Naive B cell (primary cell): ENCODE measurements around the gene POGLUT2. TPM values are rescaled to one million over a fixed set of nuclear protein-coding genes. Genes with fewer than 3 reads are reported as not detected.
"Not testable (repeated sequence)": the region's sequence is repeated elsewhere in the genome, so short reads cannot be mapped to it uniquely, and the experiment has no call there.

Experiments used
- ATAC-seq, 2 donors: fragments of 150-1000 bp; cut with Tn5 transposase; 2 replicates each; pipeline ENCODE4 v1.10.0; 2021; ENCODE audit warnings: low read depth in 2 of 2, mild to moderate bottlenecking in 2 of 2, moderate library complexity in 2 of 2
- DNase-seq: peaks from one replicate; pipeline ENCODE4 v3.0.0; 2022
- H3K27ac Mint-ChIP-seq, 6 donors: one replicate each; pipeline ENCODE4 v1.8.0; 2020 to 2022; ENCODE audit warnings: mild to moderate bottlenecking in 6 of 6, mixed read lengths in 6 of 6, moderate library complexity in 5 of 6, inconsistent platforms in 2 of 6
- H3K27me3 Mint-ChIP-seq, 3 donors: one replicate each; pipeline ENCODE4 v1.8.0; 2021 to 2022; ENCODE audit warnings: mixed read lengths in 3 of 3, mild to moderate bottlenecking in 1 of 3
- H3K36me3 Mint-ChIP-seq, 2 donors: one replicate each; pipeline ENCODE4 v1.8.0; 2020 to 2022; ENCODE audit warnings: mixed read lengths in 2 of 2, inconsistent platforms in 1 of 2, mild to moderate bottlenecking in 1 of 2
- H3K4me1 Mint-ChIP-seq, 3 donors: one replicate each; pipeline ENCODE4 v1.8.0; 2020 to 2022; ENCODE audit warnings: mixed read lengths in 3 of 3, inconsistent platforms in 1 of 3, mild to moderate bottlenecking in 1 of 3, moderate library complexity in 1 of 3
- H3K4me3 Mint-ChIP-seq, 8 donors: one replicate each; pipeline ENCODE4 v1.8.0; 2020 to 2022; ENCODE audit warnings: mild to moderate bottlenecking in 8 of 8, mixed read lengths in 8 of 8, moderate library complexity in 8 of 8, inconsistent platforms in 2 of 8
- H3K9me3 Mint-ChIP-seq, 7 donors: one replicate each; pipeline ENCODE4 v1.8.0; 2020 to 2022; ENCODE audit warnings: mixed read lengths in 7 of 7, mild to moderate bottlenecking in 5 of 7, inconsistent platforms in 2 of 7, moderate library complexity in 1 of 7
- polyA plus RNA-seq, 6 donors: library from polyadenylated mRNA; unstranded; fragments of 300-500 nt; fragmentation: Illumina TruSeq; gene quantifications; one replicate each; pipeline ENCODE4 v1.2.3, GENCODE V29; 2021; ENCODE audit warnings: low read depth in 6 of 6

The POGLUT2 gene
- polyA plus RNA-seq, 6 donors from 2014 or later = not detected

DNA sequence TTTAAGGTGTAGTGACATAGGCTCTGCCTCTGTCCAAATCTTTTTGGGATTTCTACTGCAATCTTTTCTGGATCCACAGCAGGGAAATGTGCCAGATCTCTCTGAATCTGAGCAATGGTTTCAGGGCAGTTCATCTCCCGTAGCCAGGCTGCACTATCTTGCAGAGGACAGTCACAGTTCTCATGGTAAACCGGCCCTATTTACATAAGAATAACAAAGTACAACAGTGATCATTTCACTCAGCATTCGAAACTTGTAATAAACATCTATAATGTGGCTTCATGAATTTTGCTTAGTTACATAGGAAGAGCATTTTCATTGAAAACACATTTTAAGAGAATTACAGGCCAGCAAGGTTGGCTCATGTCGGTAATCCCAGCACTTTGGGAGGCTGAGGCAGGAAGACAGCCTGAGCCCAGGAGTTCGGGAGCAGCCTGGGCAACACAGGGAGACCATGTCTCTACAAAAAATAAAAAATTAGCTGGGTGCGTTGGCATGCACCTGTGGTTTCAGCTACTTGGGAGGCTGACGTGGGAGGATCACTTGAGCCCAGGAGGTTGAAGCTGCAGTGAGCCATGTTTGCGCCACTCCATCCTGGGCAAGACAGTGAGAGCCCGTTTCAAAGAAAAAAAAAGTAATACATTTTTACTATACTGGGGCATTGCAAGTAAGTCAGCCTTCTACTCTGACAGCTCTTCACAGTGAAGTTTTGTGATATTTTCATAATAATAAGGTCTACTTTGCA, 5.0 kb downstream of the POGLUT2 start:
- Mint-ChIP-seq H3K9me3 (peaks cover 0 to 1% (median 0%) of the 10 kb centered on the region in 7 donors), H3K4me1 (peaks cover 4 to 7% (median 4%) of the 10 kb centered on the region in 3 donors), H3K4me3 (peak overlapping the region in 1 of 8 donors; percentile 53), H3K27ac (no peak overlapping the region), H3K36me3 (no peaks in the 10 kb centered on the region), H3K27me3 (peaks cover 7 to 28% (median 8%) of the 10 kb centered on the region in 3 donors)
- no peak for ATAC-seq
- DNase-seq = no peak

DNA sequence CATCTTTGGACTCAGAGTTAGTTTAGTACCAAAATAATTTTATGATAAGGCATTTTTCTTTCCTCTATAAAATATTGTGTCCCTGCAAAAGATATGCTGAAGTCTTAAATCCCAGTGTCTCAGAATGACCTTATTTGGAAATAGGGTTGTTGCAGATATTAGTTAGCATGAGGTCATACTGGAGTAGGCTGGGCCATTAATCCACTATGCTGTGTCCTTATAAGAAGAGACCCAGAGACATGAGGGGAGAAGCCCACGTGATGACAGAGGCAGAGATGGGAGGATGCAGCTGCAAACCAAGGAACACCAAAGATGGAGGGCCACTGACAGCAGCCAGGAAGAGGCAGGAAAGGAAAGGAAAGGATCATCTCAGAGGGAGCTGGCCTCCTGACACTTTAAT, 6.4 kb downstream of the POGLUT2 start:
- ATAC-seq (no peak), DNase-seq (no peak)
- no peak overlapping the region for H3K27ac Mint-ChIP-seq
- H3K36me3 Mint-ChIP-seq = no peaks in the 10 kb centered on the region
- H3K9me3 Mint-ChIP-seq = no peaks in the 10 kb centered on the region
- no peak overlapping the region for H3K4me3 Mint-ChIP-seq
- peaks cover 0 to 18% (median 0%) of the 10 kb centered on the region in 3 donors for H3K27me3 Mint-ChIP-seq
- no peaks in the 10 kb centered on the region for H3K4me1 Mint-ChIP-seq

DNA sequence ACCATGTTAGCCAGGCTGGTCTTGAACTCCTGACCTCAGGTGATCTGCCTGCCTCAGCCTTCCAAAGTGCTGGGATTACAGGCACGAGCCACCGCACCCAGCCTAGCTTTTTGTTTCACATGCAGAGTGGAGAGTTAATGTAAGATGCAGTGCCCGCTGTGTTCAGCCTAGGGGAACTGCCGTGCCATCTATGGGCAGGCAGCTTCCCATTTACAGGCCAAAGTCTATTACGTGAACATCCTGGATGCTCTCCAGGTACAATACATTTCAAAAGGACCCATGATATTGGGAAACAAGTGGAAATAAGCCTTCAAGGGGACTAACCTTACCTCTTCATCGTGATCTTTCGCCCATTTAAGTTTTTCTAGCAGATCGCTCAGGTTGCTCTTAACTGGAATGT, 10.1 kb downstream of the POGLUT2 start:
- Mint-ChIP-seq H3K4me3 (no peak overlapping the region), H3K9me3 (no peaks in the 10 kb centered on the region), H3K27me3 (peaks cover 0 to 4% (median 0%) of the 10 kb centered on the region in 3 donors), H3K36me3 (no peaks in the 10 kb centered on the region), H3K27ac (no peak overlapping the region), H3K4me1 (no peaks in the 10 kb centered on the region)
- no peak for ATAC-seq
- DNase-seq = no peak

DNA sequence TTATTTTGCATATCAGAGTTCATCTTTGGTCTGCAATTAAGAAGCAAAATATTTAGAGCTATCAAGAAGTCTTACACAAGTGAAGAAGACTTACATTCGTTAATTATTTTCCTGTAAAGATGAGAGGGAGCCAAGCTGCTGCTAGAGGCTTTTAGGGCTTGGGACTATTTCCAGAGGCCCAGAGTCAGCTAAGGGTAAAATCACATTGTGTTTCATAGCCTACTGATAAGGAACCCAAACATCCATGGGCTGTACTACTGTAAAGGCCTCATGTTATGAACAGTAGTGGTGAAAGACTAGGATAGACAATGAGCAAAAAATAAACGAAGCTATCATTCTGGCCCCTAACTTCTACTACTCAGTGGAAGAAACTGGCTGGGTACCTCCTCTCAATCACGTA, 14.3 kb downstream of the POGLUT2 start:
- Mint-ChIP-seq H3K27ac (no peak overlapping the region), H3K36me3 (no peaks in the 10 kb centered on the region), H3K27me3 (no peaks in the 10 kb centered on the region), H3K4me1 (no peaks in the 10 kb centered on the region), H3K9me3 (peaks cover 0 to 4% (median 0%) of the 10 kb centered on the region in 7 donors), H3K4me3 (no peak overlapping the region)
- no peak for DNase-seq
- no peak for ATAC-seq

DNA sequence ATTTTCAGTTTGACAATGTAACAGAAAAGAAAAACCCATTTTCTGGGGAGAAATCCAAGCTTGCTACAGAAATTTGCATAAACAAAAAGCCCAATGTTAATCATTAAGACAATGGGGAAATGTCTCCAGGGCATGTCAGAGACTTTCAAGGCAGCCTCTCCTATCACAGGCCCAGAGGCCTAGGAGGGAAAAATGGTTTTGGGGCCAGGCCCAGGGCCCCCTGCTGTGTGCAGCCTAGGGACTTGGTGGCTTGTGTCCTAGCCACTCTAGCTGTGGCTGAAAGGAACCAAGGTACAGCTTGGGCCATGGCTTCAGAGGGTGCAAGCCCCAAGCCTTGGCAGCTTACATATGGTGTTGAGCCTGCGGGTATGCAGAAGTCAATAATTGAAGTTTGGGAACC, 17.2 kb downstream of the POGLUT2 start:
- Mint-ChIP-seq H3K9me3 (peaks cover 0 to 4% (median 0%) of the 10 kb centered on the region in 7 donors), H3K36me3 (no peaks in the 10 kb centered on the region), H3K4me3 (no peak overlapping the region), H3K27me3 (no peaks in the 10 kb centered on the region), H3K4me1 (no peaks in the 10 kb centered on the region), H3K27ac (no peak overlapping the region)
- no peak for ATAC-seq
- no peak for DNase-seq

DNA sequence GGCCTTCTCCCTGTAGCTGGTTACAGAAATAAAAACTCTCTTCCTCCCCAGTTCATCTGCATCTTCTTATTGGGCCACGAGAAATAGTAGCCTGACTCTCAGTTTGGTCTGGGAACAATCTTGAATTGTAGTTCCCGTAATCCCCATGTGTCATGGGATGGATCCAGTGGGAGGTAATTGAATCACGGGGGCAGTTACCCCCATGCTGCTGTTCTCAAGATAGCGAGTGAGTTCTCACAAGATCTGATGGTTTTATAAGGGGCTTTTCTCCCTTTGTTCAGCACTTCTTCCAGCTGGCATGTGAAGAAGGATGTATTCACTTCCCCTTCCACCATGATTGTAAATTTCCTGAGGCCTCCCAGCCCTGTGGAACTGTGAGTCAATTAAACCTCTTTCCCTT, 18.1 kb downstream of the POGLUT2 start:
- H3K27ac Mint-ChIP-seq, H3K36me3 Mint-ChIP-seq, H3K27me3 Mint-ChIP-seq, H3K4me1 Mint-ChIP-seq, ATAC-seq, H3K9me3 Mint-ChIP-seq, DNase-seq, H3K4me3 Mint-ChIP-seq: not testable (repeated sequence)

DNA sequence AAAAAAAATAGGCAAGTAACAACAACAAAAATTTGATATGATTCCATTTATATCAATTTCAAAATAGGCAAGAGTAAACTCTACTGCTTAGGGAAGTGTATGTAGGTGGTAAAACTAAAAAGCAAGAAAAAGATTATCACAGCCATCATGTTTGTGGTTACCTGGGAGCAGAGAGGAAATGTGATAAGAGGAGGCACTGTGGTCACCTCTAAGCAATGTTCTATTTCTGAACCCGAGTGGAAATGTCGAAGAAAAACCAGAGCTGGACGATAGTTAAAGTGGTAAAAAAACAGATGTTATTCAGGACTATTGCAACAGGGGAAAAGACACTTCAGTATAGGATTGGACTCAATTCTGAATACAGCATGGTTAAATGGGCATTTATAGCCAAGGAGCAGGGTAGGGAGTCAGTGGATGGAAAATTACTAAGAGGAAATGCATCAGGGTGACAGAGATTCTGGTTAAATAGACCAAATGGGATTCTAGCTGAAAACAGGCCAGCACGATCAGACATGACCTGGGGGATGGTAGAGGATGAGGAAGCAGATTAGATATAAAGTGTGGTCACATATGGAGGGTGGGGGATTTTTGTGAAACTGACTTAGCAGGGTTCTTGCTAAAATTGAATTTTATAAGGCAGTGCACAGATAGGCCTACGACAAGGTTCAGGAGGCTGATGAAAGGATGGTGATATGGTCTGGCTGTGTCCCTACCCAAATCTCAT, 19.2 kb downstream of the POGLUT2 start:
- H3K36me3 Mint-ChIP-seq = no peaks in the 10 kb centered on the region
- ATAC-seq = no peak
- DNase-seq = no peak
- H3K9me3 Mint-ChIP-seq = peaks cover 0 to 4% (median 0%) of the 10 kb centered on the region in 7 donors
- H3K27ac Mint-ChIP-seq = peak overlapping the region in 2 of 6 donors; percentile 17 to 48
- H3K27me3 Mint-ChIP-seq = no peaks in the 10 kb centered on the region
- H3K4me3 Mint-ChIP-seq = peak overlapping the region in 1 of 8 donors; percentile 37
- peaks cover under 1 to 4% (median 3%) of the 10 kb centered on the region in 3 donors for H3K4me1 Mint-ChIP-seq

DNA sequence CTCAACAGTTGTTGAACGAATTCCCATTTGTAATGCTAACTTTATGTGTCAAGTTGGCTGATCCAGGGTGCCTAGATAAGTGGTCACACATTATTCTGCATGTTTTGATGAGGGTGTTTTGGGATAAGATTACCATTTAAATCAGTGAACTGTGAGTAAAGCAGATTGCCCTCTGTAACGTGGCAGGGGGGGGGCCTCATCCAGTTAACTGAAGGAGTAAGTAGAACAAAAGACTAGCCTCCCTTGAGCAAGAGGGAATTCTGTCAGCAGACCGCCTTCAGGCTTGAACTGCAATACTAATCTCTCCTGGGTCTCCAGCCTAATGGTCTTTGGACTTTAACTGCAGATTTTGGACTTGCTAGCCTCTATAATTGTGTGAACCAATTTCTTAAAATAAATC, 21.0 kb downstream of the POGLUT2 start:
- Mint-ChIP-seq H3K27ac (no peak overlapping the region), H3K4me1 (peaks cover 13 to 16% (median 14%) of the 10 kb centered on the region in 3 donors), H3K9me3 (peaks cover 0 to 4% (median 0%) of the 10 kb centered on the region in 7 donors), H3K4me3 (no peak overlapping the region), H3K27me3 (no peaks in the 10 kb centered on the region), H3K36me3 (no peaks in the 10 kb centered on the region)
- ATAC-seq = no peak
- DNase-seq = no peak

DNA sequence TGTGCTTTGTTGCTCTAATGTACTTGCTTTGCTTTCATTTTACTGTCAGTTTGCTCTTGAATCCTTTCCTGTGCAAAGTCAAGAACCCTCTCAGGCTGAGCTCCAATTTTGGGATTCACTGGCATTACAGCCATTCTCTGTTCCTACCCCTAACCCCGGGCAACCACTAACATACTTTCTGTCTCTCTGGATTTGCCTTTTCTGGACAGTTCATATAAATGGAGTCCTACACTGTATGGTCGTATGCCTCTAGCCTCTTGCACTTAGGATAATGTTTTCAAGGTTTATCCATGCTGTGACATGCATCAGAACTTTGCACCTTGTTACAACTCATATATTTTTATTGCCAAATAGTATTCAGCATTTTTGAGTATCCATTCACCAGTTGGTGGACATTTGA, 22.5 kb downstream of the POGLUT2 start:
- H3K27ac Mint-ChIP-seq = no peak overlapping the region
- H3K4me3 Mint-ChIP-seq = no peak overlapping the region
- H3K27me3 Mint-ChIP-seq = no peaks in the 10 kb centered on the region
- H3K4me1 Mint-ChIP-seq = peaks cover 18 to 24% (median 20%) of the 10 kb centered on the region in 3 donors
- H3K9me3 Mint-ChIP-seq = peaks cover 0 to 3% (median 0%) of the 10 kb centered on the region in 7 donors
- DNase-seq (no peak), ATAC-seq (no peak)
- no peaks in the 10 kb centered on the region for H3K36me3 Mint-ChIP-seq

DNA sequence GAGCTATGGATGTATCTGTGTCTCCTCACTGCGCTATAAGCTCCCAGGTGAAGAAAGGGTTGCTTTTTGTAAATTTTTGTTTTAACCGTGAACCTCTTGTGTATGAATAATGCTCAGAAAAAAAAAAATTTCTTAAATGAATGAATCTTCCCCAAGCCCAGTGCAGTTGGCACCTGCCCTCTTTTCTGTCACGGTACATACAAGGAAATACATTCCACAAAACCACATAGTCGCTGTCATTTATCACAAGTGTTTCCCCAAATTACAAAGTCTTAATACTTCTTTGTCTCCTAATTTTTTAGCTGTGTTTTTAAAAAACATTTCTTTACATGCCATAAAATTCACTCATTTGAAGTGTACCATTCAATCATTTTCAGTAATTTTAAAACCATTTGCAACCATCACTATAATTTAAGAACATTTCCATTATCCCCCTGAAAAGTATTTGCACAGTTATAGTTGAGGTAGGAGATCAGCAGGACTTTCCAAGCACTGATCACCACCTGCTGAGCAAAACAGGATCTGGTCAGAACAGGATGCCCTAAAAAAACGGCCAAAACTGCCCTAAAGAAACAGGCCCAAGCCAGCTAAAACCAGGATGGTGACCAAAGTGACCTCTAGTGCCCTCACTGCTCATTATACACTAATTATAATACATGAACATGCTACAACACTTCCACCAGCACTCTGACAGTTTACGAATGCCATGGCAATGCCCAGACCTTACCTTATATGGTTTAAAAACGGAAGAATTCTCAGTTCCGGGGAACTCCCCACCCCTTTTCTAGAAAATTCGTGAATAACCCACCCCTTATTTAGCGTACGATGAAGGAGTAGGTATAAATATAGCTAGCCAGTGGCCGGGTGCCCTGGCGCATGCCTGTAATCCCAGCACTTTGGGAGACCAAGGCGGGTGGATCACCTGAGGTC, 23.9 kb downstream of the POGLUT2 start:
- Mint-ChIP-seq H3K27me3 (no peaks in the 10 kb centered on the region), H3K4me3 (peak overlapping the region; percentile 83 to 95 (median 92)), H3K36me3 (no peaks in the 10 kb centered on the region), H3K4me1 (peaks cover 19 to 26% (median 20%) of the 10 kb centered on the region in 3 donors), H3K9me3 (no peaks in the 10 kb centered on the region), H3K27ac (peak overlapping the region in 5 of 6 donors; percentile 63 to 95 (median 90))
- DNase-seq (no peak), ATAC-seq (no peak)

DNA sequence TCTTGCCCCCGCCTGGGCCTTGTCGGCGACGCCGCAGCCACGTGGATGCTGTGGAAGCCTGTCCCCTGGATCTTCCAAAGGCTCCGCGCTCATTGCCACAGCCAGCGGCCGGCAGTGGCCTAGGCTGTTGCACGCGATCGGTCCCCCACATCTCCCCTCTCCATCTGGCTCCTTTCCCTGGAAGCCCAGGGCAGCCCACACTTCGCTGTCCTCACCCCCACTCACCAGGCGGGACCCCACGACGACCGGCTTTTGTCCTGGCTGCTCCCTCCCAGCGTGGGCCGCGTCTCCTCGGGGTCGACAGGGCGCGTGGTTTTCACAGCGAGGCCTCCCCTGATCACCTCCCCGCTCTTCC, 24.6 kb downstream of the POGLUT2 start:
- H3K9me3 Mint-ChIP-seq = no peaks in the 10 kb centered on the region
- no peaks in the 10 kb centered on the region for H3K36me3 Mint-ChIP-seq
- peak overlapping the region; percentile 83 to 97 (median 94) for H3K4me3 Mint-ChIP-seq
- ATAC-seq = no peak
- H3K27me3 Mint-ChIP-seq = no peaks in the 10 kb centered on the region
- DNase-seq = no peak
- peaks cover 19 to 26% (median 20%) of the 10 kb centered on the region in 3 donors for H3K4me1 Mint-ChIP-seq
- peak overlapping the region; percentile 21 to 95 (median 88) for H3K27ac Mint-ChIP-seq

DNA sequence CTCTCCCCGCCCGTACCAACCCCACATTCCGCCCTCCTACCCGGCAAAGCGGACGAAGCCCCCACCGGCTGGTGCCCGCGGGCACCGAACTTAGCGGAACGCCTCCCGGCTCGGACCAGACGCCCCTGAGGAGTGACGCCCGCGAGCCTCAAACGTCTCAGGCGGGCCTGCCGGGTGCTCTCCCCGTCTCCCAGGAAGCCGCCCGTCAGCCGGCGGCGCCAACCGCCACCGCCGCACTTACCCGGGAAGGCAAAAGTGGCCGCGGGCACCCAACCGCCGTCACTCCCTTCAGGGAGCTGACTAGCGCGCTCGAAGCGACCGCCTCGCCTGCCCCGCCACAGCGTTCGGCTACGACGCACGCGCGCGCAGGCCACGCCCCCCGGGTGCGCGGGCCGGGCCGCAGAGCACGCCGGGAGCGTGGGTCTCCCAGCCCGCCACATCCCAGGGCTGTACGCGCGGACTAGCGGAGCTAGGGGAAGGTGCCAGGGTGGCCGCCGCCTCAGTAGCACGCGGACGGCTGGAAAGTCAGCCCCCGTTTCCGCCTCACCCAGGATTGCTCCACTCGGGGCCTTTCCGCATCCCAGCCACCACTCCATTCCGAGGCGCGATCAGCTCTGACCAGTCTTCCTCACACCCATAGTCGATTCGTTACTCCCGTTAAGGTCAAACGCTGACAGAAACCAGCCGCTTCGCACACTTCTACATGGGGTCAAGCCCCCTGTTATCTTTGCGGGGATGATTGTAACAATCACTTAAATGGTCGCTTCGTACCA, 25.1 kb downstream of the POGLUT2 start, which contains the start of gene TEX30:
TEX30 (minus strand) TSS at position 346 of the 773 bp plus-strand sequence. CDS start 3,760 bp downstream, outside the sequence.
- no peaks in the 10 kb centered on the region for H3K36me3 Mint-ChIP-seq
- peaks cover 19 to 26% (median 20%) of the 10 kb centered on the region in 3 donors for H3K4me1 Mint-ChIP-seq
- no peaks in the 10 kb centered on the region for H3K27me3 Mint-ChIP-seq
- H3K27ac Mint-ChIP-seq = peak within 1 kb of the TSS; percentile 85 to 95 (median 92)
- H3K4me3 Mint-ChIP-seq = peak within 1 kb of the TSS; percentile 83 to 97 (median 94)
- DNase-seq (peak; percentile 88), ATAC-seq (peak; percentile 93 to 94)
- H3K9me3 Mint-ChIP-seq = no peaks in the 10 kb centered on the region
